ENCODE data around the gene CAMKMT.

CAMKMT gene

GRCh38 chr2:44744961-44745892 is 383.5 kb downstream of the CAMKMT start:
- TF ChIP-seq CTCF (IDR thresholded peaks at IDR 0.05; ENCODE audit: low read depth, low read length, missing control alignments) = no peak
- no peak for DNase-seq (ENCODE audit: extremely low read depth, low read depth)
- H3K4me3 ChIP-seq (replicated peaks; ENCODE audit: low read depth, low read length) = no peak overlapping the region

- TF ChIP-seq CTCF (IDR thresholded peaks at IDR 0.05; ENCODE audit: low read depth, low read length, missing control alignments) = no peak
- no peak for DNase-seq (ENCODE audit: extremely low read depth, low read depth)
- H3K4me3 ChIP-seq (replicated peaks; ENCODE audit: low read depth, low read length) = no peak overlapping the region
Observed at GRCh38 chr2:44745922-44746766, 384.4 kb downstream of the CAMKMT start.

- H3K4me3 ChIP-seq (replicated peaks; ENCODE audit: low read depth, low read length) = no peak overlapping the region
- TF ChIP-seq CTCF (IDR thresholded peaks at IDR 0.05; ENCODE audit: low read depth, low read length, missing control alignments) = no peak
- no peak for DNase-seq (ENCODE audit: extremely low read depth, low read depth)
Observed at GRCh38 chr2:44746856-44747615, 385.3 kb downstream of the CAMKMT start.

GRCh38 chr2:44747794-44748193 is 386.0 kb downstream of the CAMKMT start:
- H3K4me3 ChIP-seq (replicated peaks; ENCODE audit: low read depth, low read length) = no peak overlapping the region
- TF ChIP-seq CTCF (IDR thresholded peaks at IDR 0.05; ENCODE audit: low read depth, low read length, missing control alignments) = no peak
- DNase-seq (ENCODE audit: extremely low read depth, low read depth) = no peak

GRCh38 chr2:44751754-44752479 is 390.2 kb downstream of the CAMKMT start:
- no peak for TF ChIP-seq CTCF (IDR thresholded peaks at IDR 0.05; ENCODE audit: low read depth, low read length, missing control alignments)
- DNase-seq (ENCODE audit: extremely low read depth, low read depth) = no peak
- H3K4me3 ChIP-seq (replicated peaks; ENCODE audit: low read depth, low read length) = no peak overlapping the region

GRCh38 chr2:44752761-44753160 is 391.0 kb downstream of the CAMKMT start:
- H3K4me3 ChIP-seq (replicated peaks; ENCODE audit: low read depth, low read length) = no peak overlapping the region
- no peak for DNase-seq (ENCODE audit: extremely low read depth, low read depth)
- no peak for TF ChIP-seq CTCF (IDR thresholded peaks at IDR 0.05; ENCODE audit: low read depth, low read length, missing control alignments)
